Gastrocnemius medialis (tissue), 4 donors: Measurements from ENCODE around the gene ATF6.

Experiments used
- CTCF ChIP-seq, 5 experiments: fragments of 450-650 bp in 3 of 5; fragments of 200-600 bp in 2 of 5; sonication (generic) in 2 of 5; IDR thresholded peaks in 4 of 5; conservative IDR thresholded peaks in 1 of 5; 1 replicate in 4 of 5; 2 replicates in 1 of 5; pipeline ENCODE4 v1.5.1; 2016 to 2019; ENCODE audit warnings: antibody characterized with exemption in 5 of 5, mild to moderate bottlenecking in 3 of 5, moderate library complexity in 3 of 5
- POLR2A ChIP-seq, 2 donors: fragments of 450-650 bp; IDR thresholded peaks; one replicate each; pipeline ENCODE4 v1.6.1; 2017; ENCODE audit warnings: antibody characterized with exemption in 2 of 2, mild to moderate bottlenecking in 2 of 2, moderate library complexity in 2 of 2

DNA sequence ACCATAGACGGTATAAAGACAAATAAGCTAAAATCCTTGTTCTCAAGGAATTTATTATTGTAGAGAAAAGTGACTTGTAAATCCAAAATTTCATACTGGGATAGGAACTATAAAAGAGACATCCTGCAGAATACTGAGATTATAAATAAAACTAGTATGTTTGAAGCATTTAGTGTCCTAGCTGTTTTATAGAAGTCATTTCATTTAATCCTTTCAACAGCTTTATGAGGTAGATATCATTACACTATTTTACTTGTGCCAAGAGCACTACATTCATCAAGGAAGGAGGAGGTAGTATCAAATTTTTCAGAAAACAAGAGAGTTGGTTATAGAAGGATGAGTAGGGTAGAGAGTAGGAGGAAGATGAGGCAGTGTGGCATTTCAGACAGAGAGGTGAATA lies 119.6 kb downstream of the ATF6 start:
- no peak for TF ChIP-seq CTCF (IDR thresholded peaks at IDR 0.05 in 4 of 5, conservative IDR thresholded peaks at IDR 0.05 in 1 of 5)
- TF ChIP-seq POLR2A (IDR thresholded peaks at IDR 0.05), result no peak
